ENCODE data around the gene PPP1R14C.

GRCh38 chr6:150175586-150176151, 32.8 kb downstream of the PPP1R14C start:
- no peak for TF ChIP-seq SRF (IDR thresholded peaks at IDR 0.05; ENCODE audit: low read depth, low read length)
- no peak for TF ChIP-seq NFKBIZ (CRISPR knock-in tag; IDR thresholded peaks at IDR 0.05)
- TF ChIP-seq PRPF4 (IDR thresholded peaks at IDR 0.05; ENCODE audit: low read depth, low read length, poor library complexity, severe bottlenecking), result no peak
- TF ChIP-seq ZNF263 (CRISPR knock-in tag; IDR thresholded peaks at IDR 0.05), result no peak
- TF ChIP-seq ZNF136 (CRISPR knock-in tag; IDR thresholded peaks at IDR 0.05; ENCODE audit: low read depth), result no peak
- TF ChIP-seq, protein P1, sequence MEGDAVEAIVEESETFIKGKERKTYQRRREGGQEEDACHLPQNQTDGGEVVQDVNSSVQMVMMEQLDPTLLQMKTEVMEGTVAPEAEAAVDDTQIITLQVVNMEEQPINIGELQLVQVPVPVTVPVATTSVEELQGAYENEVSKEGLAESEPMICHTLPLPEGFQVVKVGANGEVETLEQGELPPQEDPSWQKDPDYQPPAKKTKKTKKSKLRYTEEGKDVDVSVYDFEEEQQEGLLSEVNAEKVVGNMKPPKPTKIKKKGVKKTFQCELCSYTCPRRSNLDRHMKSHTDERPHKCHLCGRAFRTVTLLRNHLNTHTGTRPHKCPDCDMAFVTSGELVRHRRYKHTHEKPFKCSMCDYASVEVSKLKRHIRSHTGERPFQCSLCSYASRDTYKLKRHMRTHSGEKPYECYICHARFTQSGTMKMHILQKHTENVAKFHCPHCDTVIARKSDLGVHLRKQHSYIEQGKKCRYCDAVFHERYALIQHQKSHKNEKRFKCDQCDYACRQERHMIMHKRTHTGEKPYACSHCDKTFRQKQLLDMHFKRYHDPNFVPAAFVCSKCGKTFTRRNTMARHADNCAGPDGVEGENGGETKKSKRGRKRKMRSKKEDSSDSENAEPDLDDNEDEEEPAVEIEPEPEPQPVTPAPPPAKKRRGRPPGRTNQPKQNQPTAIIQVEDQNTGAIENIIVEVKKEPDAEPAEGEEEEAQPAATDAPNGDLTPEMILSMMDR (CRISPR knock-in tag; IDR thresholded peaks at IDR 0.05), result no peak
- no peak for TF ChIP-seq TCF7 (IDR thresholded peaks at IDR 0.05; ENCODE audit: low read depth)
- TF ChIP-seq EZH2 (conservative IDR thresholded peaks at IDR 0.05; ENCODE audit: low read depth, low read length), result no peak
- TF ChIP-seq ZNF577 (CRISPR knock-in tag; IDR thresholded peaks at IDR 0.05; ENCODE audit: borderline replicate concordance, low read depth), result no peak
- TF ChIP-seq STAG1 (CRISPR knock-in tag; IDR thresholded peaks at IDR 0.05), result no peak
- TF ChIP-seq CBX1 (IDR thresholded peaks at IDR 0.05; ENCODE audit: low read depth), result no peak

All from HepG2 (cell line).